Stimulated activated effector memory CD8-positive, alpha-beta T cell treated with anti-CD3 and anti-CD28 coated beads, Interleukin-12 subunit alpha, Interleukin-12 subunit beta, amount 100 ng/mL, for 72 hours (primary cell): ENCODE results near the gene PTPRN2.

Experiments
- ATAC-seq: fragments of 150-1000 bp; cut with Tn5 transposase; 2 replicates; pipeline ENCODE4 v1.10.0; 2021
- DNase-seq, 2 donors: peaks; one replicate each; pipeline ENCODE4 v3.0.0; 2021 to 2022; ENCODE audit warnings: low spot score in 2 of 2
- H3K27ac Mint-ChIP-seq: one replicate; pipeline ENCODE4 v1.8.0; 2022; ENCODE audit warnings: mild to moderate bottlenecking, mixed read lengths
- H3K36me3 Mint-ChIP-seq: one replicate; pipeline ENCODE4 v1.8.0; 2022; ENCODE audit warnings: mild to moderate bottlenecking, mixed read lengths
- H3K4me1 Mint-ChIP-seq: one replicate; pipeline ENCODE4 v1.8.0; 2022; ENCODE audit warnings: mixed read lengths
- H3K4me3 Mint-ChIP-seq: one replicate; pipeline ENCODE4 v1.8.0; 2022; ENCODE audit warnings: mild to moderate bottlenecking, mixed read lengths
- H3K9me3 Mint-ChIP-seq: one replicate; pipeline ENCODE4 v1.8.0; 2022; ENCODE audit warnings: mixed read lengths

Gene PTPRN2

GRCh38 chr7:157824819-157825121, 762.9 kb downstream of the PTPRN2 start:
- H3K4me1 Mint-ChIP-seq, result no peaks in the 10 kb centered on the region
- H3K36me3 Mint-ChIP-seq, result no peaks in the 10 kb centered on the region
- no peak overlapping the region for H3K27ac Mint-ChIP-seq
- DNase-seq, result no peak
- no peak for ATAC-seq
- no peaks in the 10 kb centered on the region for H3K9me3 Mint-ChIP-seq
- H3K4me3 Mint-ChIP-seq, result no peak overlapping the region

DNA sequence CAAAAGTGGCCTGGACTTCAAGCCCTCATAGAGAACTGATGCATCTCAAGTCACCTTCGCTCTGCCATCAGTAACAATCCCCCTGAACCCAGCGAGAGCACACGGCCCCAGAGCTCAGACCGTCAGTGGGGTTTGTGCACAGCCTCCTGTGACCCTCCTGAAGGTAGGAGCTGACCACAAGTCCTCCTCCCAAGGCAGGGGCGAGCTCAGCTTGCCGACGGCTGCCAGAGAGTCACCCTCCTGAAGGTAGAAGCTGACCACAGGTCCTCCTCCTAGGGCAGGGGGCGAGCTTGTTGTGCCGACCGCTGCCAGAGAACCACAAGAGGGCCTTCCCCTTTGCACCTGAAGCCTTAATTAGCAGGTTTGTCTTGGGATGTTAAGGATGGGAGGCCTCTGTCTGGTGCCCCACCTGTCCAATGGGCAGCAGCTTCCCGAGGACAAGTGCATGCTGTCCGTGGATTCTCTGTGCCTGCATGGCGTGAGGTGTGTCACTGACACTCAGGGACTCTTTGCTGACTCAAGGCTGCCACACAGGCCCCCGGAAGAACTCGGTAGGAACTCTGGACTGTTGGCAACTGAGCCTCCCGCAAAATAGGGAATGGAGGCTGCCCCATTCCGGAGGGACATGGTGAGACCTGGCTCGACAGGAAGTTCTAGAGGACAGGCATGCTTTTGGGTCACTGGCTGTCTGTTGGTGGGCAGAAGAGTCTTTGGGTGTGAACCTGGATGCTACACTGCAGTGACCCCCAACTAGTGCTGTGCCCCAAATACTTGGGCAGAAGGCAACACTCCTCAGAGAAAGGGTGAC, 763.4 kb downstream of the PTPRN2 start:
- H3K27ac Mint-ChIP-seq, result no peak overlapping the region
- no peak for ATAC-seq
- no peaks in the 10 kb centered on the region for H3K9me3 Mint-ChIP-seq
- DNase-seq, result no peak
- H3K36me3 Mint-ChIP-seq, result no peaks in the 10 kb centered on the region
- no peaks in the 10 kb centered on the region for H3K4me1 Mint-ChIP-seq
- H3K4me3 Mint-ChIP-seq, result no peak overlapping the region

DNA sequence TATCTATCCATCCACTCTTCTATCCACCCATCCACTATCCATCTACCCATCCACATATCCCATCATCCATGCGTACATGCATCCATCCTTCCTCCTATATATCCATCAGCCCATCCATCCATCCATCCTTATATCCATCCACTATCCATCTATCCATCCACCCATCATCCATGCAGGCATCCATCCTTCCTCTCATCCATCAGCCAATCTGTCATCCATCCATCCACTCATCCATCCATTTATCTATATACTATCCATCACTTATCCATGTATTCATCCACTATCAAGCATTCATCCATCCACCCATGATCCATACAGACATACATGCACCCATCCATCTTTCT, 765.0 kb downstream of the PTPRN2 start:
- no peak overlapping the region for H3K4me3 Mint-ChIP-seq
- no peak overlapping the region for H3K27ac Mint-ChIP-seq
- H3K36me3 Mint-ChIP-seq, result no peaks in the 10 kb centered on the region
- no peaks in the 10 kb centered on the region for H3K9me3 Mint-ChIP-seq
- ATAC-seq, result no peak
- DNase-seq, result no peak
- no peaks in the 10 kb centered on the region for H3K4me1 Mint-ChIP-seq

DNA sequence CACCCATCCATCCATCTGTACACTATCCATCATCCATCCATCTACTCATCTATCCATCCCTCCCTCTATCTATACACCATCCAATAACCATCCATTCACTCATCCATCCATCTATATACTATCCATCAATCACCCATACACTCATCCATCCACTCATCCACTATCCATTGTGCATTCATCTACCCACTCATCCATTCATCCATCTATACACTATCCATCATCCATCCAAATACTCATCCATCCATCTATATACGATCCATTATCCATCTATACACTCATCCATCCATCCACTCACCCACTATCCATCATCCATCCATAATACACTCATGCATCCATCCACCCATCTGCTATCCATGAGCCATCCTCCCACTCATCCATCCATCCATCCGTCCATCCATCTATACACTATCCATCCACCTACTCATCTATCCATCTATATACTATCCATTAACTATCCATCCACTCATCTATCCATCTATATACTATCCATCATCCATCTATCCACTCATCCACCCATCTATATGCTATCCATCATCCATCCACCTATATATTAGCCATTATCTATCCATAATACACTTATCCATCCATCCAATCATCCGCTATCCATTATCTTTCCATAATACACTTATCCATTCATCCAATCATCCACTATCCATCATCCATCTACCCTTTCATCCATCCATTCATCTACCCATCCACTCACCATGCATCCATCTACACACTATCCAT, 765.5 kb downstream of the PTPRN2 start:
- ATAC-seq, result no peak
- Mint-ChIP-seq H3K27ac (no peak overlapping the region), H3K36me3 (no peaks in the 10 kb centered on the region), H3K9me3 (no peaks in the 10 kb centered on the region), H3K4me1 (no peaks in the 10 kb centered on the region), H3K4me3 (no peak overlapping the region)
- no peak for DNase-seq

DNA sequence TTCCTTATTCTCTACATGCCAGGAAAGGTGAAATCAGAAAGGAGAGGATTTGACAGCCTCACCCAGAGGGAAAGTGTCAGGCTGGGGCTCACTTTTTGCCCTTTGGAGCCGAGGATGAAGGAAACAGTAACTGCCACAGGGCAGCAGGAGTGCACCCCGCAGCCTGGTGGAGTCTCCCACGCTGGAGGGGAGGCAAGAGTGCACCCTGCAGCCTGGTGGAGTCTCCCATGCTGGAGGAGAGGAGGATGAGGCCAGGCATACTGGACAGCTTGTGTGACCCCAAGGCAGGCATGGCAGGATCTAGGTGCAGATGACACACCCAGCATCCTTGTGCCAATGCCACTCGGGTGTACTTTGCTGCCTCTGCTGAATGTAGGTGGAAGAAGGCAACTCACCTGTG, 766.8 kb downstream of the PTPRN2 start:
- H3K9me3 Mint-ChIP-seq, result no peaks in the 10 kb centered on the region
- H3K4me3 Mint-ChIP-seq, result no peak overlapping the region
- no peaks in the 10 kb centered on the region for H3K4me1 Mint-ChIP-seq
- no peak overlapping the region for H3K27ac Mint-ChIP-seq
- no peaks in the 10 kb centered on the region for H3K36me3 Mint-ChIP-seq
- DNase-seq, result no peak
- no peak for ATAC-seq

DNA sequence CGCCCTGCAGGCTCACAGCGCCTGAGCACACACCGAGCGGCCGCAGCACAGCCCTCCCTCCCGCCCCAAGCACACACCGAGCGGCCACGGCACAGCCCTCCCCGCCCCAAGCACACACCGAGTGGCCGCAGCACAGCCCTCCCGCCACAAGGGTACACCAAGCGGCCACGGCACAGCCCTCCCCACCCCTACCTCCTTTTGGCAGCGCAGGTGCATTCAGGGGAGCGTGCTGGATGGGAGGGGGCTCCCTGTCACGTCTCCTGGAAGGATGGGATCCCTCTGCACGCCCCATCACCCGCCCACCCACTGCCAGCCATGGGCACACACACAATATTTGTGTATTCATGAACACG, 768.2 kb downstream of the PTPRN2 start:
- DNase-seq, result no peak
- Mint-ChIP-seq H3K36me3 (no peaks in the 10 kb centered on the region), H3K4me1 (no peaks in the 10 kb centered on the region), H3K27ac (no peak overlapping the region), H3K4me3 (no peak overlapping the region), H3K9me3 (no peaks in the 10 kb centered on the region)
- no peak for ATAC-seq

- no peaks in the 10 kb centered on the region for H3K9me3 Mint-ChIP-seq
- H3K36me3 Mint-ChIP-seq, result no peaks in the 10 kb centered on the region
- DNase-seq (no peak), ATAC-seq (no peak)
- no peak overlapping the region for H3K4me3 Mint-ChIP-seq
- H3K27ac Mint-ChIP-seq, result no peak overlapping the region
- no peaks in the 10 kb centered on the region for H3K4me1 Mint-ChIP-seq
Observed at GRCh38 chr7:157818701-157819454, 768.7 kb downstream of the PTPRN2 start.

GRCh38 chr7:157817944-157818700, 769.5 kb downstream of the PTPRN2 start:
- no peak overlapping the region for H3K4me3 Mint-ChIP-seq
- no peak for ATAC-seq
- H3K9me3 Mint-ChIP-seq, result no peaks in the 10 kb centered on the region
- DNase-seq, result no peak
- no peaks in the 10 kb centered on the region for H3K4me1 Mint-ChIP-seq
- H3K36me3 Mint-ChIP-seq, result no peaks in the 10 kb centered on the region
- no peak overlapping the region for H3K27ac Mint-ChIP-seq

GRCh38 chr7:157817433-157817832, 770.2 kb downstream of the PTPRN2 start:
- DNase-seq (no peak), ATAC-seq (no peak)
- no peak overlapping the region for H3K4me3 Mint-ChIP-seq
- H3K4me1 Mint-ChIP-seq, result no peaks in the 10 kb centered on the region
- no peaks in the 10 kb centered on the region for H3K36me3 Mint-ChIP-seq
- no peaks in the 10 kb centered on the region for H3K9me3 Mint-ChIP-seq
- H3K27ac Mint-ChIP-seq, result no peak overlapping the region

DNA sequence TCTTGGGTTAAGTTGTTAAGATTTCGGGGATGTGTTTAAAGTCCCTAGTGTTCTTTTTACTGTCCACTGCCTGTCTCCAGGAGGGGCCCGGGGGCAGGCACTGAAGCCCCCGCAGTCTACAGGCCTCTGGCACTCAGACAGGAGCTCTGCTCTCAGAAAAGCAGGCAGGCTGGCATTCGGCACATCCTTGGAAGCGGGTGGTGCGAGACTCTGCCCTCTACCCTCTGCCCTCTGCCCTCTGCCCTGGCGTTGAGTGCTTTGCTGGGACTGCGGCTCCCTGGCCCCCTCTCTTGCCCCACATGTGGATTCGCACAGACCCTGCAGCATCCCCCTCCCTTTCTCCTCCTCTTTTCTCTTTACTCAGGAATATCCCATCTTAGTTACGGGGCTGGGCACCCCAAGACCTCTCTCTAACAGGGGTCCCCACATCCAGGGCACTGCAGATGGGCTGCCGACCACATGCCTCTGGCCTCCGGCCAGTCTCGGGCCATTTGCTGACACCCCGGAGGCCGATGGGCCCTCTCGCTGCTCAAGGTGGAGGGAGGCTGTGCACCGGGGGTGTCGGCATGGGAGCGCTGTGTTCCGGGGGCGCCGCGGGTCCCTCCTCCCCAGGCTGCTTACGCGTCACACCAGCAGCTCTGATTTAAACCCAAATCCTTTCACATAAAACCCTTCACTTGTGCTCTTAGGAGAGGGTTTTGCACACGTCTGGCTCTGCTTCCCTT, 770.9 kb downstream of the PTPRN2 start:
- Mint-ChIP-seq H3K27ac (no peak overlapping the region), H3K4me3 (no peak overlapping the region), H3K4me1 (no peaks in the 10 kb centered on the region), H3K9me3 (no peaks in the 10 kb centered on the region), H3K36me3 (no peaks in the 10 kb centered on the region)
- DNase-seq, result no peak
- no peak for ATAC-seq

DNA sequence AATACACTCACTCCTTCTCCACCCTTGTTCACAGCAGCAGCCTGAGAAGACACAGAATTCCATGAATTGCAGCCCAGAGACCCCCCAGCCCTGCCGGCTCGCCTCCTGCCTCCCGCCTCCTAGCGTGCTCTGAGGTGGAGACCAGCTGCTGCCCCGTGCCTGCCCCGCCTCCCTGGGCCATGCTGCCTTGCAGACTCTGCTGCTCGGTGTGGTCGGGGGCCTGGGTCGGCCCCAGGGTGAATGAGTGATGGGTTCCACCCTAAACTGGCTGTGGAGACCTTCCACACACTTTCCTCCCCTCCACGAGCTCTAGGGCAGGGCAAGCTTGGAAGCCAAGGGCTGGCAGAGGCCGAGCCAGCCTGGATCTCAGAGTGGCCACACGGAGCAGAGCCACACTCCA, 771.5 kb downstream of the PTPRN2 start:
- DNase-seq, result no peak
- H3K4me3 Mint-ChIP-seq, result no peak overlapping the region
- H3K9me3 Mint-ChIP-seq, result no peaks in the 10 kb centered on the region
- H3K4me1 Mint-ChIP-seq, result no peaks in the 10 kb centered on the region
- H3K27ac Mint-ChIP-seq, result no peak overlapping the region
- no peaks in the 10 kb centered on the region for H3K36me3 Mint-ChIP-seq
- no peak for ATAC-seq

GRCh38 chr7:157815706-157816022, 772.0 kb downstream of the PTPRN2 start:
- no peaks in the 10 kb centered on the region for H3K9me3 Mint-ChIP-seq
- no peak for DNase-seq
- H3K27ac Mint-ChIP-seq, result no peak overlapping the region
- no peaks in the 10 kb centered on the region for H3K4me1 Mint-ChIP-seq
- no peak for ATAC-seq
- H3K36me3 Mint-ChIP-seq, result no peaks in the 10 kb centered on the region
- H3K4me3 Mint-ChIP-seq, result no peak overlapping the region

DNA sequence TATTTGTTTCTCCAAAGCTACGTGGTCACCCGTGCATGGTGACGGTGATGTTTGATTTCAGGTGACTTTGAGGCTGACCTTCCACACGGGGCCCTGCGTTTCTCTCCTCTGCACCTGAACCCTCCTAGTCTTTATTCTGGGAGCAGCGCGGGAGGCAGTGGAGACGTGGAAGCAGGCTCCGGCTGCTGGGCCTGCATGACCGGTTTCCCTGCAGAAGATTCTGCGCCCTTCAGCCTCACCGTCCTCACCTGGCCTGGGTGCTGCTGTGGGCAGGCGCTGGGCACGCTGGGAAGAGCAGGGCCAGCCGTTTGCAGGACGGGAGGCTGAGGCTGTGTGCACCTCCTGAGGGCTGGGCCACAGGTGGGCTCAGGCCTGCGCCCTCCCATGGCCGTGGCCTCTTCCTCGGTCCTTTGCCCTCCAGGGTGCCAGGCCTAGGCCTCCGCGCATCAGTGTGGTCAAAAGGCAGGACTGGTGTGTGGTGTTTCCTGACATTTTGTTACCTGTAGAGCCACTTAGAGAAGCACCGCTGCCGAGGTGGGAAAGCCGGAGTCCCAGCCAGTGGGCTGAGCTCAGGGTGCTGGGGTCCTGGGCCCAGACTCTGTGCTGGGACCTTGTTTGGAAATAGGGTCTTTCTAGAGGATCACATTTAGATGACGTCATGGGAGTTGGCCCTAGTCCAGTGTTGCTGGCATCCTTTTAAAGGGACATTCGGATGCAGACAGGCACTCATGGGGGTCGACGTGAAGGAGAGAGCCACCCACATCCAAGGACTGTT, 772.5 kb downstream of the PTPRN2 start:
- H3K4me3 Mint-ChIP-seq, result no peak overlapping the region
- no peaks in the 10 kb centered on the region for H3K4me1 Mint-ChIP-seq
- H3K27ac Mint-ChIP-seq, result no peak overlapping the region
- no peaks in the 10 kb centered on the region for H3K9me3 Mint-ChIP-seq
- DNase-seq (no peak), ATAC-seq (no peak)
- no peaks in the 10 kb centered on the region for H3K36me3 Mint-ChIP-seq

GRCh38 chr7:157813741-157814661, 773.6 kb downstream of the PTPRN2 start:
- no peaks in the 10 kb centered on the region for H3K4me1 Mint-ChIP-seq
- ATAC-seq, result no peak

More at GRCh38 chr7:157813741-157814661, 773.6 kb downstream of the PTPRN2 start:
- Mint-ChIP-seq H3K27ac (no peak overlapping the region), H3K4me3 (no peak overlapping the region), H3K36me3 (no peaks in the 10 kb centered on the region), H3K9me3 (no peaks in the 10 kb centered on the region)
- no peak for DNase-seq
